ENCODE results near the gene CDKAL1.

CDKAL1 gene

GRCh38 chr6:21048047-21048446, 513.8 kb downstream of the CDKAL1 start:
- ATAC-seq (ENCODE audit: low read depth) (no peak), DNase-seq (ENCODE audit: low spot score) (no peak)
- TF ChIP-seq, protein P1, sequence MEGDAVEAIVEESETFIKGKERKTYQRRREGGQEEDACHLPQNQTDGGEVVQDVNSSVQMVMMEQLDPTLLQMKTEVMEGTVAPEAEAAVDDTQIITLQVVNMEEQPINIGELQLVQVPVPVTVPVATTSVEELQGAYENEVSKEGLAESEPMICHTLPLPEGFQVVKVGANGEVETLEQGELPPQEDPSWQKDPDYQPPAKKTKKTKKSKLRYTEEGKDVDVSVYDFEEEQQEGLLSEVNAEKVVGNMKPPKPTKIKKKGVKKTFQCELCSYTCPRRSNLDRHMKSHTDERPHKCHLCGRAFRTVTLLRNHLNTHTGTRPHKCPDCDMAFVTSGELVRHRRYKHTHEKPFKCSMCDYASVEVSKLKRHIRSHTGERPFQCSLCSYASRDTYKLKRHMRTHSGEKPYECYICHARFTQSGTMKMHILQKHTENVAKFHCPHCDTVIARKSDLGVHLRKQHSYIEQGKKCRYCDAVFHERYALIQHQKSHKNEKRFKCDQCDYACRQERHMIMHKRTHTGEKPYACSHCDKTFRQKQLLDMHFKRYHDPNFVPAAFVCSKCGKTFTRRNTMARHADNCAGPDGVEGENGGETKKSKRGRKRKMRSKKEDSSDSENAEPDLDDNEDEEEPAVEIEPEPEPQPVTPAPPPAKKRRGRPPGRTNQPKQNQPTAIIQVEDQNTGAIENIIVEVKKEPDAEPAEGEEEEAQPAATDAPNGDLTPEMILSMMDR (IDR thresholded peaks at IDR 0.05; ENCODE audit: poor library complexity, severe bottlenecking) = no peak
- H3K36me3 ChIP-seq (ENCODE audit: low read depth) = no peaks in the 10 kb centered on the region
- no peaks in the 10 kb centered on the region for H3K9me3 ChIP-seq (ENCODE audit: severe bottlenecking)
- H3K4me1 ChIP-seq (ENCODE audit: insufficient read depth, poor library complexity, severe bottlenecking) = peaks cover 3% of the 10 kb centered on the region
- H3K27me3 ChIP-seq (ENCODE audit: insufficient read depth, poor library complexity, severe bottlenecking) = no peaks in the 10 kb centered on the region
- H3K4me3 ChIP-seq (ENCODE audit: severe bottlenecking) = no peak overlapping the region
- no peak overlapping the region for H3K27ac ChIP-seq (ENCODE audit: poor library complexity, severe bottlenecking)

- H3K4me1 ChIP-seq (ENCODE audit: insufficient read depth, poor library complexity, severe bottlenecking) = peaks cover 10% of the 10 kb centered on the region
- ATAC-seq (ENCODE audit: low read depth) (no peak), DNase-seq (ENCODE audit: low spot score) (no peak)
- no peaks in the 10 kb centered on the region for H3K9me3 ChIP-seq (ENCODE audit: severe bottlenecking)
- no peak overlapping the region for H3K27ac ChIP-seq (ENCODE audit: poor library complexity, severe bottlenecking)
- H3K4me3 ChIP-seq (ENCODE audit: severe bottlenecking) = no peak overlapping the region
- TF ChIP-seq, protein P1 (IDR thresholded peaks at IDR 0.05; ENCODE audit: poor library complexity, severe bottlenecking) = no peak
- no peaks in the 10 kb centered on the region for H3K36me3 ChIP-seq (ENCODE audit: low read depth)
- H3K27me3 ChIP-seq (ENCODE audit: insufficient read depth, poor library complexity, severe bottlenecking) = no peaks in the 10 kb centered on the region
Measured at GRCh38 chr6:21049148-21049547, 514.9 kb downstream of the CDKAL1 start.

DNA sequence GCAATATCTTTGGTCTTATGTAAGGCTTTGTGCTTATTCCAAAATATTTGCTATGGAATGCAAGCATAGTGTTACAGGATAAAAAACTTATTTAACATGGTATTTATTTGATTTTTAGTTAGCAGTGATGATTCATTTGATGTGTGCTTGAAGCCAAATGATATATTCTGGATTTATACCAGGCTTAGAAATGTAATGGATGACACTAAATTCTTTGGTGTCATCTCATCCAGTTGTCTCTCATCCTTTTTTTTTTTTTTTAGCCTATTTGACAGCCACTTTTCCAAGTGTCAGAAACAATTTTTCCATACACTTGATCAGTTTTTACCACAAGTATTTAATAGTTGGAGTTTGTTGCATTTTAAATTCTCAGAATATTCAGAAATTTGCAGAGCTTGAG, 515.3 kb downstream of the CDKAL1 start:
- Histone ChIP-seq H3K27ac (ENCODE audit: poor library complexity, severe bottlenecking) (no peak overlapping the region), H3K4me3 (ENCODE audit: severe bottlenecking) (no peak overlapping the region), H3K4me1 (ENCODE audit: insufficient read depth, poor library complexity, severe bottlenecking) (peaks cover 10% of the 10 kb centered on the region), H3K9me3 (ENCODE audit: severe bottlenecking) (no peaks in the 10 kb centered on the region), H3K36me3 (ENCODE audit: low read depth) (no peaks in the 10 kb centered on the region), H3K27me3 (ENCODE audit: insufficient read depth, poor library complexity, severe bottlenecking) (no peaks in the 10 kb centered on the region)
- TF ChIP-seq, protein P1 (IDR thresholded peaks at IDR 0.05; ENCODE audit: poor library complexity, severe bottlenecking) = no peak
- ATAC-seq (ENCODE audit: low read depth) = no peak
- no peak for DNase-seq (ENCODE audit: low spot score)

GRCh38 chr6:21050935-21051334, 516.7 kb downstream of the CDKAL1 start:
- Histone ChIP-seq H3K27me3 (ENCODE audit: insufficient read depth, poor library complexity, severe bottlenecking) (no peaks in the 10 kb centered on the region), H3K4me1 (ENCODE audit: insufficient read depth, poor library complexity, severe bottlenecking) (peaks cover 10% of the 10 kb centered on the region), H3K27ac (ENCODE audit: poor library complexity, severe bottlenecking) (no peak overlapping the region), H3K36me3 (ENCODE audit: low read depth) (no peaks in the 10 kb centered on the region), H3K4me3 (ENCODE audit: severe bottlenecking) (no peak overlapping the region), H3K9me3 (ENCODE audit: severe bottlenecking) (no peaks in the 10 kb centered on the region)
- ATAC-seq (ENCODE audit: low read depth) (no peak), DNase-seq (ENCODE audit: low spot score) (no peak)
- TF ChIP-seq, protein P1 (IDR thresholded peaks at IDR 0.05; ENCODE audit: poor library complexity, severe bottlenecking) = no peak

DNA sequence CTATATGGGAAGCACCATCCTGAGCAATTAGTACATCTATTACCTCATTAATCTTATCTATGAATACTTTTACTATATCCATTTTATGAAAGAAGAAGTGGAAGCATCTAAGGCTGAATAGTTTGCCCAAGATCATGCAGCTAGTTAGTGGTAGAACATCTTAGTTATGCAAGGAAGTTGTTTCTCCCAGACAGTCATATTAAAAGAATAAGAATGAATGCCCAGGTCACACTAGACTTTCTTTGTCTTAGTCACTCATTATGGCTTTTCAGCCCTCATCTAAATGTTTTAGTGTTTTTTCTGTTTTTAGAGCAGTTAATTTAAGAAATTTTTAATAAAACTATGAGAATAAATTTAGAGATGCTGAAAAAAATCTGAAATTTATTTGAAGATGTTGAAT, 517.5 kb downstream of the CDKAL1 start:
- TF ChIP-seq, protein P1 (IDR thresholded peaks at IDR 0.05; ENCODE audit: poor library complexity, severe bottlenecking) = no peak
- Histone ChIP-seq H3K36me3 (ENCODE audit: low read depth) (no peaks in the 10 kb centered on the region), H3K9me3 (ENCODE audit: severe bottlenecking) (no peaks in the 10 kb centered on the region), H3K4me3 (ENCODE audit: severe bottlenecking) (no peak overlapping the region), H3K27ac (ENCODE audit: poor library complexity, severe bottlenecking) (no peak overlapping the region), H3K4me1 (ENCODE audit: insufficient read depth, poor library complexity, severe bottlenecking) (peaks cover 10% of the 10 kb centered on the region), H3K27me3 (ENCODE audit: insufficient read depth, poor library complexity, severe bottlenecking) (no peaks in the 10 kb centered on the region)
- ATAC-seq (ENCODE audit: low read depth) (no peak), DNase-seq (ENCODE audit: low spot score) (no peak)
